Fibroblast of lung (primary cell): ENCODE results near the gene DNAJC10. TPM values are rescaled to one million over a fixed set of nuclear protein-coding genes. Genes with fewer than 3 reads are reported as not detected.
"Not testable (repeated sequence)": the region's sequence is repeated elsewhere in the genome, so short reads cannot be mapped to it uniquely, and the experiment has no call there.

Source experiments
- DNase-seq, 2 donors: peaks; one replicate each; pipeline versions ENCODE4 v3.0.0 to v3.0.0-alpha.2; 2010; ENCODE audit warnings: low read depth in 2 of 2
- H2AFZ ChIP-seq: 2 replicates; pipeline ENCODE4 v1.5.1; 2012; ENCODE audit warnings: low read length, control low read depth, inconsistent platforms
- H3K27ac ChIP-seq: 2 replicates; pipeline ENCODE4 v1.5.1; 2011; ENCODE audit warnings: low read length, control low read depth; ENCODE audit not compliant: insufficient read depth
- H3K27me3 ChIP-seq: 2 replicates; pipeline ENCODE4 v1.5.1; 2011; ENCODE audit warnings: mild to moderate bottlenecking, low read length; ENCODE audit not compliant: control insufficient read depth, insufficient read depth
- H3K36me3 ChIP-seq: 2 replicates; pipeline ENCODE4 v1.5.1; 2011; ENCODE audit warnings: low read length; ENCODE audit not compliant: control insufficient read depth, insufficient read depth
- H3K4me1 ChIP-seq: 2 replicates; pipeline ENCODE4 v1.5.1; 2011; ENCODE audit warnings: low read length; ENCODE audit not compliant: control insufficient read depth, insufficient read depth; ENCODE audit errors: extremely low read depth
- H3K4me2 ChIP-seq: 2 replicates; pipeline ENCODE4 v1.5.1; 2011; ENCODE audit warnings: low read length, control low read depth; ENCODE audit not compliant: insufficient read depth; ENCODE audit errors: extremely low read depth
- H3K4me3 ChIP-seq, 4 experiments: fragments of 200-600 bp in 1 of 4; sonication (generic) in 1 of 4; replicated peaks in 1 of 4; 2 replicates each; pipeline ENCODE4 v1.5.1; 2011 to 2016; ENCODE audit warnings: low read length in 4 of 4, low read depth in 3 of 4, mild to moderate bottlenecking in 3 of 4, control low read depth in 2 of 4, inconsistent platforms in 1 of 4, mixed read lengths in 1 of 4; ENCODE audit not compliant: insufficient read depth in 1 of 4; ENCODE audit errors: control extremely low read depth in 1 of 4
- H3K79me2 ChIP-seq: 2 replicates; pipeline ENCODE4 v1.5.1; 2012; ENCODE audit warnings: mild to moderate bottlenecking, low read length, inconsistent platforms; ENCODE audit not compliant: control insufficient read depth, insufficient read depth
- H3K9ac ChIP-seq: 2 replicates; pipeline ENCODE4 v1.5.1; 2011; ENCODE audit warnings: mild to moderate bottlenecking, low read length, control low read depth; ENCODE audit not compliant: insufficient read depth
- H3K9me3 ChIP-seq: 2 replicates; pipeline ENCODE4 v1.5.1; 2012; ENCODE audit warnings: low read depth, low read length; ENCODE audit not compliant: control insufficient read depth, insufficient read depth
- H4K20me1 ChIP-seq: 2 replicates; pipeline ENCODE4 v1.5.1; 2011; ENCODE audit warnings: low read length; ENCODE audit not compliant: control insufficient read depth, insufficient read depth; ENCODE audit errors: extremely low read depth
- EZH2 ChIP-seq: IDR thresholded peaks from 2 replicates; pipeline ENCODE4 v1.5.1; 2012; ENCODE audit warnings: low read length, control low read depth, mild to moderate bottlenecking; ENCODE audit errors: missing control alignments
- polyA plus RNA-seq, 2 donors: library from polyadenylated mRNA; depleted of rRNA in 1 of 2; stranded (reverse) in 1 of 2; unstranded in 1 of 2; fragments of >200 nt; gene quantifications; 2 replicates each; pipeline ENCODE4 v1.2.1, GENCODE V29; 2011 to 2012; ENCODE audit warnings: missing spikeins in 1 of 2
- total RNA-seq: library from RNA; depleted of rRNA; stranded (reverse); fragments of >200 nt; gene quantifications from 2 replicates; pipeline ENCODE4 v1.2.1, GENCODE V29; 2014
- TF ChIP-seq, protein P1 (sequence below), 2 donors: IDR thresholded peaks in 1 of 2; conservative IDR thresholded peaks in 1 of 2; 1 replicate in 1 of 2; 2 replicates in 1 of 2; pipeline ENCODE4 v1.5.1; 2011 to 2012; ENCODE audit warnings: low read length in 2 of 2, control low read depth in 1 of 2, inconsistent platforms in 1 of 2, low read depth in 1 of 2, mild to moderate bottlenecking in 1 of 2

DNAJC10 gene
- total and polyA plus RNA-seq, 2 donors (not counting 1 experiment from before 2014, with no cell fraction given), result 86.7 to 102 TPM

DNA sequence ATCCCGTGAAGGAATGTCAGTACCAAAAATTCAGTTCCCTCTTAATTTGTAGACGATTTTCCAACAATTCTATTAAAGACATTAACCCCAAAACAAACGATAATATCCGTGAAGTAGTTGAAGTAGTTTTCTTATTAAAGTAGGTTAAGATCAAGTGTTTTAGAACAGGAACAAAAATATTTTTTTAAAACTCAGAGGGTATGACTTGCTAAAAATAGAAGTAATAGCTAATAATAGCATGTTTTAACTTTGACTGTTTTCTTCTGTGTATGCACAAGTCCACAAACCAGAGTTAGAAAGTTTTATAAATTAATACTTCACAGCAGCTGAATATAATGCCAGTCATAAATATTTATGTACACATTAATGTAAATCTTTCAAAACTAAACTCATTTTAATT lies 2.4 kb downstream of the DNAJC10 start:
- H4K20me1 ChIP-seq, result no peaks in the 10 kb centered on the region
- DNase-seq, result no peak
- no peaks in the 10 kb centered on the region for H3K9me3 ChIP-seq
- H3K4me1 ChIP-seq, result peaks cover 4% of the 10 kb centered on the region
- H2AFZ ChIP-seq, result no peak overlapping the region
- TF ChIP-seq, protein P1, sequence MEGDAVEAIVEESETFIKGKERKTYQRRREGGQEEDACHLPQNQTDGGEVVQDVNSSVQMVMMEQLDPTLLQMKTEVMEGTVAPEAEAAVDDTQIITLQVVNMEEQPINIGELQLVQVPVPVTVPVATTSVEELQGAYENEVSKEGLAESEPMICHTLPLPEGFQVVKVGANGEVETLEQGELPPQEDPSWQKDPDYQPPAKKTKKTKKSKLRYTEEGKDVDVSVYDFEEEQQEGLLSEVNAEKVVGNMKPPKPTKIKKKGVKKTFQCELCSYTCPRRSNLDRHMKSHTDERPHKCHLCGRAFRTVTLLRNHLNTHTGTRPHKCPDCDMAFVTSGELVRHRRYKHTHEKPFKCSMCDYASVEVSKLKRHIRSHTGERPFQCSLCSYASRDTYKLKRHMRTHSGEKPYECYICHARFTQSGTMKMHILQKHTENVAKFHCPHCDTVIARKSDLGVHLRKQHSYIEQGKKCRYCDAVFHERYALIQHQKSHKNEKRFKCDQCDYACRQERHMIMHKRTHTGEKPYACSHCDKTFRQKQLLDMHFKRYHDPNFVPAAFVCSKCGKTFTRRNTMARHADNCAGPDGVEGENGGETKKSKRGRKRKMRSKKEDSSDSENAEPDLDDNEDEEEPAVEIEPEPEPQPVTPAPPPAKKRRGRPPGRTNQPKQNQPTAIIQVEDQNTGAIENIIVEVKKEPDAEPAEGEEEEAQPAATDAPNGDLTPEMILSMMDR (conservative IDR thresholded peaks at IDR 0.05 in 1 of 2, IDR thresholded peaks at IDR 0.05 in 1 of 2; ENCODE audit: low read depth in 1 of 2, low read length in 2 of 2), result no peak
- no peak for TF ChIP-seq EZH2
- no peak overlapping the region for H3K9ac ChIP-seq
- H3K4me3 ChIP-seq, result no peak overlapping the region
- no peaks in the 10 kb centered on the region for H3K36me3 ChIP-seq
- no peak overlapping the region for H3K4me2 ChIP-seq
- peaks cover 11% of the 10 kb centered on the region for H3K79me2 ChIP-seq
- no peaks in the 10 kb centered on the region for H3K27me3 ChIP-seq
- no peak overlapping the region for H3K27ac ChIP-seq

DNA sequence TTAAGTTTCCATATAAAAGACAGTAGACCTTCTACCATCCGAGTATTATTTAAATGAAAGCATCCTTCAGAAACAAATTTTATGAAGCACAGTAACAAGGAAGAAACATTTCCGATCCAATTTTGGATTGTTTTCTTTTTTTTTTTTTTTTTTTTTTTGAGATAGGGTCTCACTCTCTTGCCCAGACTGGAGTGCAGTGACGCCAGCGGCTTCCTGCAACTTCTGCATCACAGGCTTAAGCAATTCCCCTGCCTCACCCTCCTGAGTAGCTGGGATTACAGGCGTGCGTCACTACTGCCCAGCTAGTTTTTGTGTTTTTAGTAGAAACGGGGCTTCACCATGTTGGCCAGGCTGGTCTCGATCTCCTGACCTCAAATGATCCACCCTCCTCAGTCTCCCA lies 3.1 kb downstream of the DNAJC10 start:
- H3K27ac ChIP-seq, H3K36me3 ChIP-seq, H3K9me3 ChIP-seq, H3K4me2 ChIP-seq, H3K9ac ChIP-seq, H4K20me1 ChIP-seq, H2AFZ ChIP-seq, DNase-seq, H3K27me3 ChIP-seq, H3K4me3 ChIP-seq, H3K4me1 ChIP-seq: not testable (repeated sequence)
- H3K79me2 ChIP-seq, result peaks cover 11% of the 10 kb centered on the region

DNA sequence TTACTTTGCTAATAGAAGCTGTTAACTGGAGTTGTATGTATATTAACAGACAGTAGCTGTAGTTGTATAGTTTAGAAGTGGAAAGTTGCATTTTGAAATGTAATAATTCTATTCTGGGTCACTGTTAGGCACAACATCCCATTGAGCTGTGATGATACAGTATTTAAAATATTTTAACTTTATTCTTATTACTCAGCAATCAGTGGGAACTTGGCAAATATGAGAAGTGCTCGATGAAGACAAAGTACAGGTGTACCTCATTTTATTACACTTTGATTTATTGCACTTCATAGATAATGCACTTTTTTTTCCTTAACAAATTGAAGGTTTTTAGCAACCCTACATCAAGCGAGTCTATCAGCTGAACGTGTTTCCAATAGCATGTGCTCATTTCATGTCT lies 8.6 kb downstream of the DNAJC10 start:
- Histone ChIP-seq H3K4me1 (no peaks in the 10 kb centered on the region), H3K4me2 (no peak overlapping the region), H3K27ac (no peak overlapping the region), H3K36me3 (no peaks in the 10 kb centered on the region), H3K79me2 (no peaks in the 10 kb centered on the region), H4K20me1 (no peaks in the 10 kb centered on the region), H3K9ac (no peak overlapping the region), H3K4me3 (no peak overlapping the region), H3K27me3 (no peaks in the 10 kb centered on the region), H2AFZ (no peak overlapping the region), H3K9me3 (no peaks in the 10 kb centered on the region)
- no peak for TF ChIP-seq EZH2
- TF ChIP-seq, protein P1 (conservative IDR thresholded peaks at IDR 0.05 in 1 of 2, IDR thresholded peaks at IDR 0.05 in 1 of 2; ENCODE audit: low read depth in 1 of 2, low read length in 2 of 2), result no peak
- no peak for DNase-seq
